ELF-1 (cell line): ENCODE results near the gene PP2D1.
A peak's percentile ranks its signal among the peaks of the same experiment; 100 is the strongest.
"Not testable (repeated sequence)": the region's sequence is repeated elsewhere in the genome, so short reads cannot be mapped to it uniquely, and the experiment has no call there.

Experiments used
- DNase-seq: peaks from one replicate; pipeline ENCODE4 v3.0.0-alpha.2; 2016; ENCODE audit warnings: low read depth, low spot score

PP2D1 gene

GRCh38 chr3:20039765-20040547 is 27.9 kb upstream of the PP2D1 start, which contains the start of gene KAT2B:
TSS of gene KAT2B (plus strand) at chr3:20040446. CDS start at chr3:20040478, 32 bp downstream.
- DNase-seq = peak; percentile 73

GRCh38 chr3:20039466-20039764 is 27.4 kb upstream of the PP2D1 start:
- DNase-seq = no peak

- no peak for DNase-seq
Measured at GRCh38 chr3:20038699-20039465, 26.8 kb upstream of the PP2D1 start.

- no peak for DNase-seq
Measured at GRCh38 chr3:20037255-20037996, 25.4 kb upstream of the PP2D1 start.

DNA sequence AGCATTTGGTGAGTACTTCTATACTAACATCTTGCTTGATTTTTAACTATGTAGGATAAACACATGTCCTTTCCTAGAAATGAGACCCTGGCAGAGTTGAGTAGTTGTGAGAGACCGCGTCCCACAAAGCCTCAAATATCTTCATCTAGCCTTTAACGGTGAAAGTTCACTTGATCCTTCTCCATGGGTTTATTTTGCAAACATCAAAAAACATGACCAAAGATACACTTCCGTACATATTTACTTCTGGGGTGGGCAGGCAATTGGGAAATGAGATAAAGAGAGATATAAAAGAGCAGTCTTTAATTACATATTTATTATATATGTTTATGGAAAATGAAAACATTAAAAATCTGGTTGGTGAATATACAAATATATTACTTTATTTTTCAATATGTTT is 23.0 kb upstream of the PP2D1 start:
- no peak for DNase-seq

GRCh38 chr3:20031939-20032338 is 19.9 kb upstream of the PP2D1 start:
- DNase-seq = not testable (repeated sequence)

DNA sequence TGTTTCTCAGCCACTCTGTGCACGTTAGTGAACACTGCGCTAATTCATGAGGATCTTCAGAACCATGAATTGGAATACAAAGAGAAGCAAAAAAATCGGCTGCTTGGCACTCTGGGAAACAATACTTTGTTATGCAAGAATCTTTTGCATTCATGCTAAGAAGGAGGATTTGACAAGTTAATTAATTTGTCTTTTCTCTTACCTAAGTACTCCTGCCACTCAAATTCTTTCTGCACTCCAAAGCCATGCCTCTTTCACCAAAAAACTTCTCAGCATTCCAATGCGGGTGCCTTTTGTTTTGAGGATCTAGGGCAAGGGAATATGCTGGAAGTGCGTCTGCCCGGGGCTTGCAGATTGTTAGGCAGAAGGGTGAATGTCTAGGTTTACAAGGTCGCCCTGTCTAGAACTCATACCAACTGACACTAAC is 16.9 kb upstream of the PP2D1 start:
- peak; percentile 62 for DNase-seq

DNA sequence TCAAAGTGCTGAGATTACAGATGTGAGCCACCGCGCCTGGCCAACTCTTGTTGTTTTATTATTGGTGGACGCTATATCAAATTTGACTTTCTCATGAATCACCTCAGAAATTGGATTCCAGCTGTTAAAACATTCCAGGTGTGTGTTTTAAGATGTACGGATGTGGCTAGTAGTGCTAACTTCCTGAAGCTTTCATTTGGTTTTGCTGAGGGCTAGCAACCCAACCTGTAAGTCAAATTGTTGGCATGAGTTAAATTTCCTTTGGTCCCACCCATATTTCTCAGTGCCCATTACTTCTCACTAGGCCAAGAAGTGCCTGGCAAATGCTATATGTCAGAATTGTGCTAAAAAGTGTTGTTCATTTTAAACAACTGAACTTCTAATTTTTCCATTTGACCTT is 15.1 kb upstream of the PP2D1 start:
- DNase-seq = no peak

DNA sequence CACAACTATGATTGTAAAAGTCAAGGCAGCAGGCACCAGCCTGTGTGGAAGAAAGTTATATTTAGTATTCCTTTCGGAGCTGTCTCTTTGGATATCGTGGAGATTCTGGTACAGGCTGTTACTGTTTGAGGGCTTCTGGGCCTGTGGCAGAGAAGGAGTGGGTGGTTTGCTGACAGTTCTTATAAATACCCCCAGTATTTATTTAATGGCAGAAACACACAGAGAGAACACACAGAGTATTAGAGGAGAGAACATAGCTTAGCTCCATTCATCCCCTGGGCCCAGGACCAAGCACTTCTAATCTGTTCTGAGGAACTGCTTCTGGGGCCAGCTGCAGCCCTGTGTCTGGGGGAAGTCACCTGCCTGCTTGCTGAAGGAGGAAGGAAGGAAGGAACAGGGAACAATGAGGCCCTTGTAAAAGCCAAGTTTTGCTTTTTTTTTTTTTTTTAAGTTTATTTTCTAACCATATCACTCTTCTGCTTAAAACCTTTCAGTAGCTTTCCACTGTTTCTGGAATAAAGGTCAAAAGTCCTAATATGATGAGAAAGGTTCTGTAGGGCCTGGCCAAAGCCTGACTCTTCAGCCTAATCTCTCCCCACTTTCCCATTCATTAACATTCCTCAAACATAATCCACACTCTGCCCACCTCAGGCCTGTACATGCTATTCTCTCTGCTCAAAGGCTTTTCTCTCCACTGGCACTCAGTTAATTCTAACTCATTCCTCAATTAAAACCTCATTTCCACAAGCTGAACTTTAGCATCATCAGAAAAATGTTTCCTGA is 11.8 kb upstream of the PP2D1 start:
- DNase-seq = no peak

DNA sequence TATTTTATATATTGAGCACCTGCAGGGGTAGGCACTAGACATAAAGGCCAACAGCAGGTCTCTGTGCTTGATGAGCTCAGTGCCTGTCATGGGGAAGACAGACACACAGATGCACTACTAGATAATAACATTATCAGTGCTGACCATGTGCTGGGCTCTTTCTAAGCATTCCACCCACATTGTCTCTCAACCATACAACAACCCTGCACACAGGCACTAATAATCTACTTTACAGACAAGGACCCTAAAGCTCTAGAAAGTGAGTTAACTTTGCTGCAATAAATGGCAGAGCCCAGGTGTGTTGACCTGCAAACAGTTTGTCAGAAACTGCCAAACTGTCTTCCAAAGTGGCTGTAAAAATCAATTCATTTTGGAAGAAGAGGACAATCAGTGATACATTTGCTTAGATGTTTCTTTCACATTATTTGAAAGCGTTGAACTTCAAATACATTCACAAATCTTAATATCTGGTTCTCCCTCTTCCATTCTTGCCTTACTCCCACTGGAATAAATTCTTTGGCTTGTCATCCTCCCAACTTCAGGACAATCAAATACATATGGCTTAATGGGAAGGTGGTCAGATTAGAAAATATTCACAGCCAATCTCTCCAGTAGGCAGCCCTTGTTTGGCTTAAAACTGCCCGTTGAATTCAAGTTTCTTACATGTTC is 11.0 kb upstream of the PP2D1 start:
- no peak for DNase-seq

DNA sequence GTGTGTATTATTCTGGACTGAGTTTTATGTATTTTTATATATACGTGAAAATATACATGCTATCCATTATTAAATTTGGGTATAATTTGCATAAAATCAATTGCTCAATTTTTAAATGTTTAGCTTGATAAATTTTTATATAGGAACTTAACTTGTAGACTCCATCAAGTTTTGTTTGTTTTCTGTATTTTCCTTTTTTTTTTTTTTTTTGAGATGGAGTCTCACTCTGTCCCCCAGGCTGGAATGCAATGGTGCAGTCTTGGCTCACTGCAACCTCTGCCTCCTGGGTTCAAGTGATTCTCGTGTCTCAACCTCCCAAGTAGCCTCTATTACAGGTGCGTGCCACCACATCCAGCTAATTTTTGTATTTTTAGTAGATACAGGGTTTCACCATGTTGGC is 4.0 kb upstream of the PP2D1 start:
- not testable (repeated sequence) for DNase-seq

DNA sequence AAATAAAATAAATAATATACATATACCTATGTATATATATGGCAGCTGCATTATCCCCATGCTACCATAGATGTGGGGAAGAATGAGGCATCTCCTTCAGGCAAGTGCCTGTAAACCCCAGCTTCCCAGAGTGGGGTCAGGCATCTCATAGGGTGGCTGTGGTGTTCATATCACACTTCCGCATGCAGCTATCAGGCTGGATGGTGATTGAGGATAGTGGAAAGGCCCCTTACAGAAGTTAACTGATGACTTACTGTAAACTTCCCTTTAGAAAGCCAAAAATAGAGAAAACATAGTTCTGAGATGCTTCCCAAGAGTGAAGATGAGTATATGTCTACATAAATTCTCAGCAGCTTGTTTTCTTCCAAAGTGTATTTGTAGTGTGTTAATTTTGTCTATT is 3.5 kb upstream of the PP2D1 start:
- no peak for DNase-seq

DNA sequence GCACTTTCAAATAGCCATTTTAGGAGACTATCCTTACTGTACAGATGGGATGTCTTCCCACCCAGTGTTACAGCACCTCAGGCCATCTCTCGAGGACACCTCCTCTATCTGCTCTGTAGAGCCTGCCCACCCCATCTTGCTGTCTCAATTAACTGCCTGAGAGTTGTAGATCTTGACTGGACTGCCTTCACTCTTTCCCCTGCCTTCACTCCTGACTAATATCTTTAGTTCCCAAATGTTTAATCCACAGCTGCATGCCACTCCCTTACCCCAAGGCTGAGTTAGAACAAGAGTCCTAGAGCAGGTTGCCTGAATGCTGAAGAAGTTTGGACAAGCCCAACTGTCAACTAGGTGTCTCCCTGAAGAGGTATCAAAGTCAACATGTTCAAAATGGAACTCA is 1.3 kb upstream of the PP2D1 start:
- no peak for DNase-seq

DNA sequence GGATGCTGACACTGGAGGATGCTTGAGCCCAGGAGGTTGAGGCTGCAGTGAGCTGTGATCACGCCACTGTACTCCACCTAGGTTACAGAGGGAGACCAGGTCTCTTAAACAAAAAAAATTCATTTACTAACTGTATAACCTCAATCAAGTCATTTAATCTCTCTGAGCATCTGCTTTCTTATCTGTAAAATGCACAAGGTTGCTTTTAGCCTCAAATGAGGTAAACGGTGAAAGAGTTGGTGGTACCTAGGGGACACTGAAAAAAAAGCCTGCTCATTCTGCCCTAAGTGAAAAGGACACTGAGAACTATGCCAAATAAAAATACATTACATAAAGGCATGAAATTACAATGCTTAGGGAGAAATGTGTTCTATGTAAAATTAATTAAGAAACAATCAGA is 3.4 kb downstream of the PP2D1 start:
- no peak for DNase-seq

DNA sequence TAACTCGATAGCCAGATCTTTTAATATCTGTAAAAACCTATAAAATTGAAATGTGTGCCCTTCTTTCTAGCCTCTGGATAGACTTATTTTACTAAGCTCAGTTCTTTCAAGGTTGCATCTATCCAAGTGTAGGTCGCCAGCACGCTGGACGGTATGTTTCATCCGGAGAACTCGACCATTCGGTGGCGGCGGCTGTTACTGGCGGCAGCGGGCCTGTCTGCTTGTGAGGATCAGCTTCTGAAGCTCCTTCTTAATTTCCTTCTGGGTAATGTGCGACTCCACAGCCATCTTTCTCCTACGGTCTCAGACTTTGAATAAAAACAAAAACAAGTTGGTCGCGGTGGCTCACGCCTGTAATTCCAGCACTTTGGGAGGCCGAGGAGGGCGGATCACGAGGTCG is 4.1 kb downstream of the PP2D1 start:
- DNase-seq = no peak

DNA sequence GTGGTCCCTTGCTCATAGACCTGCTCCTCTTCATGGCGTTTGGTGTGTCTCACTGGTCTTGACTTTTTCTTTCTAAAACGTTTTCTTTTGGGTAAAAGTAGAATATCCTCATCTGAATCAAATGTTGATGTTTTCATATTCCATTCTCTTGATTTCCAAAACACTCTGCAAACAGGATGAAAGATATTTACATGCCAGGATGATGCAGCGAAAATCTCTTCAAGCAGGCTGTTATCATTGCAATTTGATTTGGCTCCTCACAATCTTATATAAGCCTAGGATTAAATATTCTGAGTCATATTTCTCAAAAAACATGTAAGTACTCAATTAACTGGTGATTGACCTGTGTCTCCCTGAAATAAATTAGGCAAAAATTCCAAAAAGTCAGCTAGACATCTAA is 10.1 kb downstream of the PP2D1 start:
- no peak for DNase-seq

- DNase-seq = no peak
Measured at GRCh38 chr3:19997502-19997901, 14.6 kb downstream of the PP2D1 start.

DNA sequence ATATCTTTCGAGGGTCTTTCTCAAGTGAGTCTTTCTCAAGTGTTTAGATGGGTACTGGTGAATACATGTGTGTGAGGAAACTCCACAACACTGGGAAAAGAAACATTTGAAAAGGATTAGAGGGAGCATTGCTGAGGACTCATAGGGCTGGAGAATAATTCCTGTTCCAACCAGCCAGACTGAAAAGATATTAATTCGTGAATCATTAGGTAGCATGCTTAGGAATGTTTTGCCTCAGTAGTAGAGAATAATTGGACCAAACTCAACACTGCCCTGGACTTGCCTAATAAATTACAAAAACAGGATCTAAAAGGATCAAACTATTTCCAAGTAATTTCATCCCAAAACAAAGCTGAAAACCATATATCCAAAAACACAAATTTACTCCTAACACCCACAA is 17.3 kb downstream of the PP2D1 start:
- DNase-seq = no peak

DNA sequence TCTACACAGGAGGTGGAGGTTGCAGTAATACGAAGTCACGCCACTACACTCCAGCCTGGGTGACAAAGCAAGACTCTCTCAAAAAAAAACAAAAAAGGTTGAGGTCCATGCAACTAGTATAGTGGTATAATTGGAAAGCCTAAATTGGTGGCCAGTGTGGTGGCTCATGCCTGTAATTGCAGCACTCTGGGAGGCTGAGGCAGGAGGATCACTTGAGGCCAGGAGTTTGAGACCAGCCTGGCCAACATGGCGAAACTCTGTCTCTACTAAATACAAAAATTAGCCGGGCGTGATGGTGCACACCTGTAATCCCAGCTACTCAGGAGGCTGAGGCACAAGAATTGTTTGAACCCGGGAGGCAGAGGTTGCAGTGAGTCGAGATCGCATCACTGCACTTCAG is 23.2 kb downstream of the PP2D1 start:
- not testable (repeated sequence) for DNase-seq

GRCh38 chr3:19972054-19972453 is 40.0 kb downstream of the PP2D1 start:
- DNase-seq = no peak

DNA sequence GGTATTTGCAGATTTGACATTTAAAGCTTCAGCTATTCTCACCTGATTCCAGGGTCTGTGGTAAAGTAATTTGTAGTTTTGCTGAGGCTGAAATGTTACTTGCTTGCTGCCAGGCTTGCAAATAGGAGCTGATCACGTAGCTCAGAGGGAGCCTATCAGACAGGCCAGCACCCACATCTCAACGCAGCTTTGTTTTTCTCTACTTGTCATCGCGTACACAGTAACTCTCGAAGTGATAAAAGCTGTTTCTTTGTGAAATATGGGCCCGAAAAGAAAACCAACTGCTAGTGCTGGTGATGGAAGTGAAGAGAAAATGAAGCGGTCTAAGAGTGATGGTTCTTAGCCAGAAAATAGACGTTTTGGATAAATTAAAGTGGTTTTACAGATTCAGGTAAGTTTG is 41.7 kb downstream of the PP2D1 start:
- no peak for DNase-seq
